WERI-Rb-1 (cell line): ENCODE results near the gene UQCRFS1.

Experiments used
- DNase-seq: peaks from one replicate; pipeline ENCODE4 v3.0.0-alpha.2; 2020
- H3K27ac ChIP-seq: fragments of 250-450 bp; sonication (Bioruptor Pico); 2 replicates; pipeline ENCODE4 v1.5.1; 2020; ENCODE audit warnings: mild to moderate bottlenecking, moderate library complexity
- H3K27me3 ChIP-seq: fragments of 250-450 bp; sonication (Bioruptor Pico); 2 replicates; pipeline ENCODE4 v1.5.1; 2021; ENCODE audit warnings: mild to moderate bottlenecking, low read depth, moderate library complexity; ENCODE audit not compliant: insufficient read depth, severe bottlenecking
- H3K36me3 ChIP-seq: fragments of 250-450 bp; sonication (Bioruptor Pico); 2 replicates; pipeline ENCODE4 v1.5.1; 2020; ENCODE audit warnings: mild to moderate bottlenecking, moderate library complexity
- H3K4me3 ChIP-seq: 2 replicates; pipeline ENCODE4 v1.5.1; 2011; ENCODE audit warnings: low read depth, mild to moderate bottlenecking, control low read depth, low read length
- H3K9me3 ChIP-seq: fragments of 250-450 bp; sonication (Bioruptor Pico); 2 replicates; pipeline ENCODE4 v1.5.1; 2021; ENCODE audit warnings: mild to moderate bottlenecking, moderate library complexity; ENCODE audit not compliant: severe bottlenecking
- TF ChIP-seq, protein P1 (sequence below): IDR thresholded peaks from 2 replicates; pipeline ENCODE4 v1.5.1; 2011; ENCODE audit warnings: low read depth, mild to moderate bottlenecking, control low read depth, inconsistent platforms, low read length

The UQCRFS1 gene

DNA sequence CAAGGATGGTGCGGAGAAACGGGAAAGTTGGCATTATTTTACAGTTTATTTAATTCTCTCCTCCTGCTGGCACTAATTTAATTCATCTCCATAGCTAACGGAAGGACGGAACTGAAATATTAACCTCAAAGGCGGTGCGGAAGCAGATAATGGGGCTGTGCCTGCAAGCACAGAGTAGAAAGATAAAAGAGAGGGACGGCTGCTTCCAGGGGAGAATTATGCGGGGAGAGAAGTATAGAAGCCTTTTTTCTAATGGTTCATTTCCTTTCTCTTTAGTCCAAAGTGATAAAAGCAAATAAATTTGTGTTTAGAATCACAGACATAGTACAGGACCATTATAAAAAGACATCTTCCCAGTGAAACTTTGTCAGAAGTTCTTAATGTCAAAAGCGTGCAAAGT lies 34.5 kb upstream of the UQCRFS1 start:
- no peak for DNase-seq
- no peaks in the 10 kb centered on the region for H3K36me3 ChIP-seq
- TF ChIP-seq, protein P1, sequence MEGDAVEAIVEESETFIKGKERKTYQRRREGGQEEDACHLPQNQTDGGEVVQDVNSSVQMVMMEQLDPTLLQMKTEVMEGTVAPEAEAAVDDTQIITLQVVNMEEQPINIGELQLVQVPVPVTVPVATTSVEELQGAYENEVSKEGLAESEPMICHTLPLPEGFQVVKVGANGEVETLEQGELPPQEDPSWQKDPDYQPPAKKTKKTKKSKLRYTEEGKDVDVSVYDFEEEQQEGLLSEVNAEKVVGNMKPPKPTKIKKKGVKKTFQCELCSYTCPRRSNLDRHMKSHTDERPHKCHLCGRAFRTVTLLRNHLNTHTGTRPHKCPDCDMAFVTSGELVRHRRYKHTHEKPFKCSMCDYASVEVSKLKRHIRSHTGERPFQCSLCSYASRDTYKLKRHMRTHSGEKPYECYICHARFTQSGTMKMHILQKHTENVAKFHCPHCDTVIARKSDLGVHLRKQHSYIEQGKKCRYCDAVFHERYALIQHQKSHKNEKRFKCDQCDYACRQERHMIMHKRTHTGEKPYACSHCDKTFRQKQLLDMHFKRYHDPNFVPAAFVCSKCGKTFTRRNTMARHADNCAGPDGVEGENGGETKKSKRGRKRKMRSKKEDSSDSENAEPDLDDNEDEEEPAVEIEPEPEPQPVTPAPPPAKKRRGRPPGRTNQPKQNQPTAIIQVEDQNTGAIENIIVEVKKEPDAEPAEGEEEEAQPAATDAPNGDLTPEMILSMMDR, result no peak
- peaks cover 68% of the 10 kb centered on the region for H3K27me3 ChIP-seq
- no peaks in the 10 kb centered on the region for H3K9me3 ChIP-seq
- no peak overlapping the region for H3K27ac ChIP-seq
- no peak overlapping the region for H3K4me3 ChIP-seq

DNA sequence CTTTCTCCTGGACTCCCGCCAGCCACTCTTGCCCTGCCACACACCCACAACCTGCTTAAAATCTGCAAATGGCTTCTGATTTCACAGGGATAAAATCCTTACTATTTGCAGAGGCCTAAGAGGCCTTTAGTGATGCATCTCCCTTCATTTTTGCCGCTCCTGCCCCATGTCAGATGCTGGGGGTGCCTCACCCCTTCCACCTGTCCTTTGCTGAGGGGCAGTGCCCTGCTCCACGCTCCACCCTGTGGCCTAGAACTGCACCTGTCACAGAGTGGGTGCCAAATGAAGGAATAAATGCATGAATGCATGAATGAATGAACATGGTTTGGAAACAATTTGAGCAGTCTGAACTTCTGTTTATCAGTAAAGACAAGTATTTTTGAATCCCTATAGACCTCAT lies 34.1 kb upstream of the UQCRFS1 start:
- no peak for DNase-seq
- no peaks in the 10 kb centered on the region for H3K9me3 ChIP-seq
- no peak overlapping the region for H3K4me3 ChIP-seq
- no peaks in the 10 kb centered on the region for H3K36me3 ChIP-seq
- no peak overlapping the region for H3K27ac ChIP-seq
- peaks cover 72% of the 10 kb centered on the region for H3K27me3 ChIP-seq
- TF ChIP-seq, protein P1, result no peak

DNA sequence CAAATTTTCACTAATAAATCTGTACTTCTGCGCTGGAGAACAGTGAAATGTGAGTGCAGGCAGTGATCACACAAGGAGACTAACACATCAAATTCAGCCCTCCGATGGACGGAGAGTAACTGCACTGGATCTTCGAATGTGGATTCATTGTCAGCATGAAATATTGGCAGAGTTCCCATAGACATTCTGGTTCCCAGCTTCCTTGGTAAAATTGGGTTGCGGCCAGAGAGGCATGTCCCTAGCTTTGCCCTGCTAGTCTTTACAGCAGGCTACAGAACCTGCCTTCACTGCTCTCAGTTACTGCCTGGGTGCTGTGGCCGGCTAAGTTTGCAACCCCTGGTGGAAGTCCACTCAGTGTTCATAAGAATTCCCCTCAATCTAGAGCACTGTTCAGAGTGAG lies 32.3 kb upstream of the UQCRFS1 start:
- H3K27me3 ChIP-seq, result peaks cover 89% of the 10 kb centered on the region

DNA sequence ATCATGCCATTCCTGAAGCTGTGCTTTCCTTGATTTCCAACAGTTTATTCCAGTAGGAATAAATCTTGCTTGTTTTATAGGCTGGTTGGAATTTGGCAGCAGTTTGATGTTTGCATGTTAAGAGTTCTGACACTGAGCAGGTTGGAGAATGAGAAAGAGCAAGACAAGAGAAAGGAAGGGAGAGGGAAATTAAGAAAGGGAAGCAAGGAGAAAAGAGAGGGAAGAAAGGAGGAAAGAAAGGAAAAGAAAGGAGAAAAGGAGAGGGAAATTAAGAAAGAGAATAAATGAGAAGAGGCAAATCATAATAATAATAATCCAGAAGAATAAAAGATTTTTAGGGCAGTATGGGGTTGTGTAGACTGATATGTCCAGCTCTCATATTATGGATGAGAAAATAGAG lies 28.4 kb upstream of the UQCRFS1 start:
- H3K36me3 ChIP-seq, result no peaks in the 10 kb centered on the region

More for the DNA sequence above, 32.3 kb upstream of the UQCRFS1 start:
- Histone ChIP-seq H3K27ac (no peak overlapping the region), H3K36me3 (no peaks in the 10 kb centered on the region), H3K9me3 (no peaks in the 10 kb centered on the region), H3K4me3 (no peak overlapping the region)
- no peak for DNase-seq
- TF ChIP-seq, protein P1, result no peak

DNA sequence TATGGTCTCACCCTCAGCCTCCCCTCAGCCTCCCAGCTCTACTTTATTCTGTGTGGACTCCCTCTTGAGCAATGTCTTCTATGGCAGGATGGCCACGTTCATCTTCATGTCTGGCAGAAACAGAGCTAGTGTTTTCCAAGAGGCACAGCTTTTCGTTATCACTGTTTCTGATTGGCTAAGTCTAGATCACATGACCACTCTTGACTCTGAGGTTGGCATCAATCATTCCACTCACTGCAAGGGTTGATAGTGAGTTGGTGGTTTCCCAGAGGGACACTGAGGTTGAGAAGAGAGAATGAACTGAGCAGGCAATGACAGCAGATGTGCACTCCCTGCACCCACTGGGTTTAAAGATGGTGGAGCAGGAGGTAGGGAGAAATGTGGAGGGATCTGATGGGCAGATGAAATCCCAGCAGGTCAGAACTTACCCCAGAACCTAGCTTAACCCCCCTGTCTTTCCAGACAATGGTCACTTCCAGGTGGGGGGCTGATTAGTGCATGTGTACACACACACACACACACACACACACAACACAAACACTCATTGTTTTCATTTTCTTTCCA lies 26.3 kb upstream of the UQCRFS1 start:
- DNase-seq, result no peak
- Histone ChIP-seq H3K9me3 (no peaks in the 10 kb centered on the region), H3K27me3 (peaks cover 64% of the 10 kb centered on the region), H3K4me3 (no peak overlapping the region), H3K27ac (no peak overlapping the region), H3K36me3 (no peaks in the 10 kb centered on the region)
- TF ChIP-seq, protein P1, result no peak

More for the DNA sequence above, 28.4 kb upstream of the UQCRFS1 start:
- no peak for DNase-seq
- Histone ChIP-seq H3K27me3 (peaks cover 74% of the 10 kb centered on the region), H3K27ac (no peak overlapping the region), H3K4me3 (no peak overlapping the region), H3K9me3 (no peaks in the 10 kb centered on the region)
- TF ChIP-seq, protein P1, result no peak

DNA sequence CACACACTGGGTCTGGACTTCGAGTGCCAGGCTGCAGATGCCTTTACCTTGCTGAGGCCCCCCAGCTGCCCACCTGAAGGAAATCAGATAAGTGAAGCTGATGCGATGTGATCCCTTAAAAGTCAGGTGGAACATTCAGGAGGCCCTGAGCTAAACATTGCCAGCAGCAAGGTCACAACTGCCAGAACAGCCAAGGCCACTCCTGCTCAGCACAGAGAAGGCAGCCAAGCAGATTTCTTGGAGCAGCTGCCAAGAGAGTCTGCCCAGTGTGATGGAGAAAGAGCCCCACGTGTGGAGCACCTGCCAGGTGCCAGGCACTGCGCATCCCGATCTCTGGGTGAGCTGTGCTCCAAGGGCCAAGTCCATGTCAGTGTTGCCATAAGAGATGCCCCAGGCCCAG lies 20.6 kb upstream of the UQCRFS1 start:
- Histone ChIP-seq H3K36me3 (no peaks in the 10 kb centered on the region), H3K4me3 (no peak overlapping the region), H3K27ac (no peak overlapping the region), H3K9me3 (no peaks in the 10 kb centered on the region), H3K27me3 (peaks cover 31% of the 10 kb centered on the region)
- TF ChIP-seq, protein P1, result no peak
- DNase-seq, result no peak
